Hematopoietic multipotent progenitor cell treated with erythropoietin and hydrocortisone succinate and interleukin-3 and kit ligand, for 8 days (in vitro differentiated cells): Measurements from ENCODE around the gene HAUS5.
"Not testable (repeated sequence)": the region's sequence is repeated elsewhere in the genome, so short reads cannot be mapped to it uniquely, and the experiment has no call there.

Source experiments
- DNase-seq: peaks from one replicate; pipeline ENCODE4 v3.0.0-alpha.2; 2015

HAUS5 gene

GRCh38 chr19:35643255-35644205, 31.0 kb downstream of the HAUS5 start:
- peak; percentile 83 for DNase-seq

- DNase-seq: peak; percentile 97
Measured at GRCh38 chr19:35644206-35644986, 31.9 kb downstream of the HAUS5 start.

DNA sequence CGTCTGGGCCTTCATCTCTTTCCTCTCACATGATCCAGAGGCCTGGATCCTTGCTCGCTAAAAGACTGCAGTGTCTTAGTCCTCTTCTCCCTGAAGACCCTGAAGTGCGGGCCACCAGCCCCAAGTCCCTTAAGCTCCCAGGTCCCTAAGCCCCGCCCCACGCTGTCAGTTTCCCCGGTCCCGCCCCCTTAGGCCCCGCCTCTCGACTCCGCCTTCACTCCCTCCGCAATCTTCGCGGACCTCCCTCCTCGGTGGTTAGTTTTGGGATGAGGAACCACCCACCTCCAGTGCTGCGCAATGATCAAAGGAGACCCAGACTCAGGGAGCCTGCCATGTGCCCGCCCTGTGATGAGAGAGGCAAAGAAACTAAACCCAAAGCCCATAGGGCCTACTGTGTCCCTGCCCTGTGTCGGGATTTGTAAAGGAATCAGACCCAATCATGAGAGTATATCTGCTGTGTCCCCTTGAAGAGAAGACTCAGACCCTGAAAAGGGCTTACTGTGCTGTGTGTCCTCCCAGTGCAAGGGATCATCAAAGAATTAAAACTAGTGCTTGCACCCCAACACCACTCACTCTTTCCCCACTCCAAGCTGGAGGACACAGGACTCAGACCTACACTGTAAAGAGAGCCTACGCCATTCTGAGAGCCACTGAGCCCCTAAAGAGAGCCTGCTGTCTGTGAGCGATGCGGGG, 32.6 kb downstream of the HAUS5 start:
- peak; percentile 80 for DNase-seq

GRCh38 chr19:35645680-35646511, 33.4 kb downstream of the HAUS5 start:
- DNase-seq: no peak

GRCh38 chr19:35648017-35648961, 35.8 kb downstream of the HAUS5 start, which contains the start of gene COX6B1:
Gene COX6B1, plus strand, starts transcription at chr19:35648323. Its CDS starts 2,921 bp downstream, at chr19:35651244.
- DNase-seq: peak; percentile 99

DNA sequence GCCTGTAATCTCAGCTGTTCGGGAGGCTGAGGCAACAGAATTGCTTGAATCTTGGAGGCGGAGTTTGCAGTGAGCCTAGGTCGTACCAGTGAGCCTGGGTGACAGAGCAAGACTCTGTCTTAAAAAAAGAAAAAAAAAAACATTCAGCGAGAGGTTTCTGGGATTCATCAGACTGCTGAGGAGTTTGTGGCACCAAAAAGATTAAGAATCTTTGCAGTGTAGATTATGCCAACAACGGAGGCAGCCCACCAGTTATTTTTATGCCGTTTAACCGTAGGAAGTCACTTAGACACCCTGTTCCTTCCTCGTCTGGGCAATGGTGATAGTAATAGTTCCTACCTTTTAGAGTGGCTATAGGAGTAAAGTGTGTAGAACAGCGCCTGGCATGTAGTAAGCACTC, 38.0 kb downstream of the HAUS5 start:
- DNase-seq: no peak

GRCh38 chr19:35654828-35655227, 42.3 kb downstream of the HAUS5 start:
- not testable (repeated sequence) for DNase-seq

- no peak for DNase-seq
Measured at GRCh38 chr19:35655600-35655999, 43.1 kb downstream of the HAUS5 start.

DNA sequence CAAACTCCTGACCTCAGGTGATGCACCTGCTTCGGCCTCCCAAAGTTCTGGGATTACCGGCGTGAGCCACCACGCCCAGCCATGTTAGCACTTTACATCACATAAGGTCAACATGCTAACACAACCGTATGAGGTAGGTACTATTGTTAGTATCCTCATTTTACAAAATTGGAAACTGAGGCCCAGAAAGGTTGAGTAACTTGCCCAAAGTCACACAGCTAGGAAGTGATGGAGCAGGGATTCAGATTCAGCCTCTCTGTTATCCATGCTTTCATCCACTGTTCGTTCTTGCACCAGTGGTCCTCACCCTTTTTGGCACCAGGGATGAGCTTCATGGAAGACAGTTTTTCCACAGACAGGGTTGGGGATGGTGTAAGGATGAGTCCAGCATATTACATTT, 44.2 kb downstream of the HAUS5 start:
- no peak for DNase-seq

DNA sequence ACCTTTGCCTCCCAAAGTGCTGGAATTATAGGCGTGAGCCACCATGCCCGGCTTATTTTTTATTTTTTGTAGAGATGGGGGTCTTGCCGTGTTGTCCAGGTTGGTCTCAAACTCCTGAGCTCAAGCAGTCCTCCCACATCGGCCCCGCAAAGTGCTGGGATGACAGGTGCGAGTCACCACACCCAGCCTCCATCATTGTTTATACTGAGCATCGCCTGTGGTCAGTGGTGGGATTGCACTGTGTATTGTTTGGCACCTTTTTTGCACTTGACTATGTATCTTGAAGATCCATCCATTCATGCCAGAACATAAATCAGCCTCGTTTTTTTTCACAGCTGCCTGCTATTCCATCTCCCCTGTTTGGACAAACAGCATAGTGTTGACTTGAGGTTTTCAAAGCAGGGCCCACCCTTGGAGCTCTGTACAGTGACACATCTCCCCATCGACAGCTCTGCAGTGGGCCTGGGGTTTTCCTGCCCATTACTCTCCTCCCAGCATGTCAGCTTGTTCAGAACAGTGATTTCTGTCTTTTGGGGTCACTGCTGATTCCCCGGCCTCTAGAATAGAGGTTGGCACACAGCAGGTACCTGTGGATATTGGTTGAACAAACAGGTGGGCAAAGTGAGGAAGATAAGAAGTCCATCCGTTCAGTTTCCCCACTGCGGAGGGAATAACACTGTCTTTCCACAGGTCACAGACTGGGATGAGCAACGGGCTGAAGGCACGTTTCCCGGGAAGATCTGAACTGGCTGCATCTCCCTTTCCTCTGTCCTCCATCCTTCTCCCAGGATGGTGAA, 45.6 kb downstream of the HAUS5 start:
- no peak for DNase-seq

DNA sequence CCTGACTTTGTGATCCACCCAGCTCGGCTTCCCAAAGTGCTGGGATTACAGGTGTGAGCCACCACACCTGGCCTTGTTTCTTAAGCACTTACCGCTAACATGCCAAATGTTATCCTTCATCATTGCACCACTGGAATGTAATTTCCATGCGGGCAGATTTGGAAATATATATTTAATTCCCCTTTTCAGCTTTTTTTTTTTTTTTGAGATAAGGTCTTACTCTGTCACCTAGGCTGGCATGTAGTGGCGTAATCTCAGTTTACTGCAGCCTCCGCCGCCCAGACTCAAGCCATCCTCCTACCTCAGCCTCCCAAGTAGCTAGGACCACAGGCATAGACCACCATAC, 49.4 kb downstream of the HAUS5 start:
- no peak for DNase-seq

GRCh38 chr19:35663981-35664380, 51.4 kb downstream of the HAUS5 start:
- DNase-seq: no peak

DNA sequence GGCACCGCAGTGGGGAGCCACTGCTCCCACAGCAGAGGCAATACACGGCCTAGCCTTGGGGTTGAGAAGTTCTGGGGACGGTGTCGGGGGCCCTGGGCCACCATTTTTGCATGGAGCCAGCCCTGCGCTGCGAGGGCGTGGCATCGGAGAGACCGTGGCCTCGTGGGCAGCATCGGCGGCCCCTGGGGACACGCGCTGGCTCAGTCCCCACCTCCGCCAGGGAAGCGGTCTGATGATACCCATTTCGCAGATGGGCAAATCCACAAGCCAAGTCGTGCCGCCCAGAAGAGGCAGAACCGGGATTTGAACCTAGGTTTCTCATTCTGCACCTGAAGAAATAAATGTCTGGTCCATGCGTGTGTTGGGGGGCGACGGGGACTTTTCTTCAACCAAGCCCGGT, 52.6 kb downstream of the HAUS5 start:
- DNase-seq: no peak

DNA sequence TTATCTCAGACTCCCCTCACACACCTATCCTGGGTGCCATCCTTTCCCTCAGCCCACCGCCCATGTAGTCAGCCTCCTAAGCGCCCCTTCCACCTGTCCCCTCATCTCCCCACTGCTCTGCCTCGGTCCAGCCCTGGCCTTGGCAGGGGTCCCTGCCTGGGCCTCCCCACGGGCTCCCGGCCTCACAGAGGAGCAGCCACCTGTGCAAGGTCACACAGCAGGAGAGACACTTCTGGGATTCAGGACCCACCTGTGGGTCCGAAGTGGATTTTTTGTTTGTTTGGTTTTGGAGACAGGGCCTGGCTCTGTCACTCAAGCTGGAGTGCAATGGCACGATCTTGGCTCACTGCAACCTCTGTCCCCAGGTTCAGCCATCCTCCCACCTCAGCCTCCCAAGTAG, 53.1 kb downstream of the HAUS5 start:
- DNase-seq: no peak

DNA sequence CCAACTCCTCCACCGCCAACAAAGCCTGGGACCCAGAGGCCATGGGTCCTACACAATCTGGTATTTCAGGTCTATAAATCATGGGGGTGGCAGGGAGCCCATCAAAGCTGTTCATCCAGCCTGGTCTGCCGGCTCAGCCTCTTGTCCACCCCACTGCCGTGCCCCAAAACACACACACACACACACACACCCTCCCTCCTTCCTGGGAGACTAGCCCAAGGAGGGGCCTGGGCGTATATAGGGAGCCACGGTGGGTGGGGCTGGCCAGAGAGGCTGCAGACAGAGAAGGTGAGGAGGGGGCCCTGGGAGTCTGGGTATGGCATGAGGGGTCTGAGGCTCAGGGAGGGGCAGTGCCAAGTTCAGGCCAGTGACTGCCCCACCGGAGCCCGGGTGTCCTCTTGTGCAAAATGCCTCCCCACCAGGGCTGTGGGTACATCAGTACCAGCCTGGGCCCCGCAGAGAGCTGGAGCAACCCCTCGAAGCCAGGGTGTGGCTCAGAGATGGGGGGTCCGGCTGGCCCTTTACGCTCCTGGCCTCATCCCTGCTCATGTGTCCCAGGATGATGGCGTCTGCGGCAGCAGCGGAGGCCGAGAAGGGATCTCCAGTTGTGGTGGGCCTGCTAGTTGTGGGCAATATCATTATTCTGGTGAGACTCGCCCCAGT, 53.8 kb downstream of the HAUS5 start, which contains the start of gene UPK1A:
Gene UPK1A, plus strand, starts transcription at position 267 of the 663 bp plus-strand sequence. Its CDS starts 296 bp downstream, at position 563.
- no peak for DNase-seq

DNA sequence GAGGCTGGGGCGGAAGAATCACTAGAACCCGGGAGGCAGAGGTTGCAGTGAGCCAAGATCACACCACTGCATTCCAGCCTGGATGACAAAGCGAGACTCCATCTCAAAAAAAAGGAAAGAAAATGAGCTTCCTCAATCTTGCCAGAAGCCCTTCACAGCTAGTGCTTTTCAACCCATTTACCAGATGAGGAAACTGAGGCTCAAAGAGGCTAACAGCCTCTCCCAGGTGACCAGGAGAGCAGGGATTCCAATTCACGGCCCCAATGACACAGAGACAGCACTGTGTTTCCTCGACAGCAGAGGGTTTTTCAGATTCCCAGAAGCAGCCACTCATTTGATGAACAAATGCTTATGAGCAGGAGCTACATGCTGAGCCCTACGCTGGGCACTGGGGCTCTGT, 57.0 kb downstream of the HAUS5 start:
- no peak for DNase-seq

DNA sequence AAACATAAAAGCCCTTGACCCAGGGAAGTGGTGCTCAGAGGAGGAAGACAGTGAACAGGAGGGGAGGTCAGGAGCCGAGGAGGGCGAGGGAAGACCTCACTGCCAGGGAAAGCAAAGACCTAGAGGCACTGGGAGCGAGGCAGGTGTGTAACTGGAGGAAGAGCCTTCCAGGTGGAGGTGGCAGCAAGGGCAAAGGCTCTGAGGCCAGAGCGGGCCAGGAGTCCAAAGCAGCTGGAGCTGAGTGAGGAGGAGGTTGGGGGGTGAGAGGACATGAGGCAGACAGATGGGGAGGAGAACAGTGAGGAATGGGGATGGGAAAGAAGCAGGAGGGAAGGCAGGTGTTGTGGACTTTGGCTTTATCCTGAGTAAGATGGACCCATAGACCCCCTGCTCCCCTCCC, 57.4 kb downstream of the HAUS5 start:
- no peak for DNase-seq

GRCh38 chr19:35670686-35671085, 58.2 kb downstream of the HAUS5 start:
- DNase-seq: no peak

- peak; percentile 83 for DNase-seq
Measured at GRCh38 chr19:35671818-35672217, 59.3 kb downstream of the HAUS5 start.
